Panc1 (cell line): ENCODE data around the gene PHKA1. TPM values are rescaled to one million over a fixed set of nuclear protein-coding genes. Genes with fewer than 3 reads are reported as not detected.

Experiments
- ATAC-seq: fragments of 200-7000 bp; cut with Tn5 transposase; 2 replicates; pipeline ENCODE4 v1.9.1; 2020; ENCODE audit warnings: mild to moderate bottlenecking, moderate library complexity
- BruUV-seq: library from RNA; stranded (reverse); fragments of 400-500 nt; replicated peaks from 2 replicates; lab custom pipeline; 2021; lab: Mats Ljungman, UMichigan
- CTCF ChIA-PET: fragments of 300-600 bp; sonication (Branson Sonifier 250); formaldehyde crosslinking; loops from one replicate; lab custom pipeline; 2022; ENCODE audit warnings: antibody characterized with exemption; lab: Charles Lee
- POLR2A ChIA-PET: fragments of 300-600 bp; sonication (Branson Sonifier 250); formaldehyde crosslinking; loops from one replicate; lab custom pipeline; 2022; ENCODE audit warnings: antibody characterized with exemption; lab: Charles Lee
- DNase-seq: peaks from one replicate; pipeline ENCODE4 v3.0.0-alpha.2; 2010; ENCODE audit warnings: low read depth, low spot score
- H3K27ac ChIP-seq: 2 replicates; pipeline ENCODE4 v1.5.1; 2011; ENCODE audit warnings: mild to moderate bottlenecking, low read length, inconsistent platforms
- H3K27me3 ChIP-seq: fragments of 200-500 bp; sonication (Bioruptor generic); 2 replicates; pipeline ENCODE4 v1.6.0; 2014; ENCODE audit warnings: low read length, inconsistent platforms; ENCODE audit not compliant: control insufficient read depth, insufficient read depth
- H3K36me3 ChIP-seq: fragments of 200-500 bp; sonication (Bioruptor generic); 2 replicates; pipeline ENCODE4 v1.5.1; 2014; ENCODE audit warnings: inconsistent platforms, mild to moderate bottlenecking, low read length, moderate library complexity; ENCODE audit not compliant: control insufficient read depth, insufficient read depth
- H3K4me1 ChIP-seq: 2 replicates; pipeline ENCODE4 v1.5.1; 2011; ENCODE audit warnings: inconsistent platforms, mild to moderate bottlenecking, low read length, moderate library complexity; ENCODE audit not compliant: control insufficient read depth, insufficient read depth
- H3K4me3 ChIP-seq, 2 experiments: 2 replicates each; pipeline ENCODE4 v1.5.1; 2011 to 2012; ENCODE audit warnings: low read depth in 2 of 2, low read length in 2 of 2, mild to moderate bottlenecking in 2 of 2, inconsistent platforms in 1 of 2, moderate library complexity in 1 of 2
- H3K9me3 ChIP-seq: fragments of 200-500 bp; sonication (Bioruptor generic); 2 replicates; pipeline ENCODE4 v1.5.1; 2014; ENCODE audit warnings: low read depth, mild to moderate bottlenecking, inconsistent platforms, low read length, moderate library complexity; ENCODE audit not compliant: control insufficient read depth, insufficient read depth
- CTCF ChIP-seq: fragments of 450-650 bp; IDR thresholded peaks from 2 replicates; pipeline ENCODE4 v1.5.1; 2017; ENCODE audit warnings: mild to moderate bottlenecking
- POLR2AphosphoS5 ChIP-seq: IDR thresholded peaks from 2 replicates; pipeline ENCODE4 v1.6.1; 2012; ENCODE audit warnings: mild to moderate bottlenecking, low read depth, low read length, moderate library complexity
- REST ChIP-seq, 2 experiments: IDR thresholded peaks; 2 replicates each; pipeline ENCODE4 v1.6.1; 2011 to 2012; ENCODE audit warnings: low read depth in 2 of 2, control low read depth in 1 of 2, low read length in 1 of 2, mild to moderate bottlenecking in 1 of 2, moderate library complexity in 1 of 2; ENCODE audit not compliant: insufficient read depth in 1 of 2
- SIN3A ChIP-seq: IDR thresholded peaks from 2 replicates; pipeline ENCODE4 v1.6.1; 2012; ENCODE audit warnings: low read depth, mild to moderate bottlenecking, low read length, moderate library complexity, borderline replicate concordance; ENCODE audit not compliant: insufficient read depth
- TCF7L2 ChIP-seq: IDR thresholded peaks from 2 replicates; pipeline ENCODE4 v1.6.1; 2011; ENCODE audit warnings: mild to moderate bottlenecking, low read depth, low read length, inconsistent platforms
- in situ Hi-C: cut with HindIII; loops from 2 replicates; pipeline ENCODE4 v1.10.0; 2016; ENCODE audit warnings: low sequenced_read_pairs, low pct_unique_long_range_greater_than_20kb
- intact Hi-C: fragments of 100-400 bp; cut with micrococcal nuclease; formaldehyde crosslinking; loops from one replicate; pipeline ENCODE4 v1.10.0; 2022; ENCODE audit not compliant: unreplicated experiment
- total RNA-seq: library from RNA; stranded (reverse); gene quantifications from one replicate; pipeline ENCODE4 v1.2.1, GENCODE V29; 2021; ENCODE audit not compliant: unreplicated experiment

The PHKA1 gene
- total RNA-seq, 1 experiment from 2014 or later, result 28.6 TPM

- no peak overlapping the region for H3K27ac ChIP-seq
- TF ChIP-seq CTCF (peak; percentile 24), SIN3A (no peak), REST (IDR thresholded peaks at IDR 0.05; ENCODE audit: insufficient read depth in 1 of 2, low read depth in 2 of 2, low read length in 1 of 2) (no peak), POLR2AphosphoS5 (no peak)
- H3K4me3 ChIP-seq, result no peak overlapping the region
- H3K4me1 ChIP-seq, result peaks cover 3% of the 10 kb centered on the region; the same call in 1 of the 2 replicates
- no peaks in the 10 kb centered on the region for H3K27me3 ChIP-seq
- H3K9me3 ChIP-seq, result no peaks in the 10 kb centered on the region
- no TSS peak for BruUV-seq
- DNase-seq (no peak), ATAC-seq (no peak)
- ChIA-PET POLR2A (interaction anchor here (0.7 kb wide), 2 partner anchors 188 to 1868 kb away, joined by 3 to 4 read pairs; no protein-coding TSS in a partner anchor), CTCF (no interaction called here)
- H3K36me3 ChIP-seq, result peaks cover 16% of the 10 kb centered on the region
- in situ Hi-C loops (no loop called here), intact Hi-C loops (no loop called here)
Observed at GRCh38 chrX:72569786-72570185, 144.3 kb downstream of the PHKA1 start.

GRCh38 chrX:72568406-72569092, 145.6 kb downstream of the PHKA1 start:
- ATAC-seq, result no peak; the same call in 1 of the 2 replicates
- H3K4me3 ChIP-seq, result no peak overlapping the region
- TF ChIP-seq CTCF, result no peak
- no peak for TF ChIP-seq SIN3A
- TF ChIP-seq POLR2AphosphoS5, result no peak
- no peak for TF ChIP-seq REST (IDR thresholded peaks at IDR 0.05; ENCODE audit: insufficient read depth in 1 of 2, low read depth in 2 of 2, low read length in 1 of 2)
- no peak for TF ChIP-seq TCF7L2

More at GRCh38 chrX:72568406-72569092, 145.6 kb downstream of the PHKA1 start:
- H3K4me1 ChIP-seq, result peaks cover 3% of the 10 kb centered on the region; the same call in 1 of the 2 replicates
- in situ Hi-C loops (no loop called here), intact Hi-C loops (no loop called here)
- ChIA-PET POLR2A (no interaction called here), CTCF (no interaction called here)
- no TSS peak for BruUV-seq
- H3K27me3 ChIP-seq, result no peaks in the 10 kb centered on the region
- H3K36me3 ChIP-seq, result peaks cover 16% of the 10 kb centered on the region
- H3K27ac ChIP-seq, result no peak overlapping the region
- no peak for DNase-seq
- H3K9me3 ChIP-seq, result no peaks in the 10 kb centered on the region
